ENCODE results near the gene MUS81.
A peak's percentile ranks its signal among the peaks of the same experiment; 100 is the strongest.
"Not testable (repeated sequence)": the region's sequence is repeated elsewhere in the genome, so short reads cannot be mapped to it uniquely, and the experiment has no call there.

Gene MUS81, protein sequence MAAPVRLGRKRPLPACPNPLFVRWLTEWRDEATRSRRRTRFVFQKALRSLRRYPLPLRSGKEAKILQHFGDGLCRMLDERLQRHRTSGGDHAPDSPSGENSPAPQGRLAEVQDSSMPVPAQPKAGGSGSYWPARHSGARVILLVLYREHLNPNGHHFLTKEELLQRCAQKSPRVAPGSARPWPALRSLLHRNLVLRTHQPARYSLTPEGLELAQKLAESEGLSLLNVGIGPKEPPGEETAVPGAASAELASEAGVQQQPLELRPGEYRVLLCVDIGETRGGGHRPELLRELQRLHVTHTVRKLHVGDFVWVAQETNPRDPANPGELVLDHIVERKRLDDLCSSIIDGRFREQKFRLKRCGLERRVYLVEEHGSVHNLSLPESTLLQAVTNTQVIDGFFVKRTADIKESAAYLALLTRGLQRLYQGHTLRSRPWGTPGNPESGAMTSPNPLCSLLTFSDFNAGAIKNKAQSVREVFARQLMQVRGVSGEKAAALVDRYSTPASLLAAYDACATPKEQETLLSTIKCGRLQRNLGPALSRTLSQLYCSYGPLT

DNA sequence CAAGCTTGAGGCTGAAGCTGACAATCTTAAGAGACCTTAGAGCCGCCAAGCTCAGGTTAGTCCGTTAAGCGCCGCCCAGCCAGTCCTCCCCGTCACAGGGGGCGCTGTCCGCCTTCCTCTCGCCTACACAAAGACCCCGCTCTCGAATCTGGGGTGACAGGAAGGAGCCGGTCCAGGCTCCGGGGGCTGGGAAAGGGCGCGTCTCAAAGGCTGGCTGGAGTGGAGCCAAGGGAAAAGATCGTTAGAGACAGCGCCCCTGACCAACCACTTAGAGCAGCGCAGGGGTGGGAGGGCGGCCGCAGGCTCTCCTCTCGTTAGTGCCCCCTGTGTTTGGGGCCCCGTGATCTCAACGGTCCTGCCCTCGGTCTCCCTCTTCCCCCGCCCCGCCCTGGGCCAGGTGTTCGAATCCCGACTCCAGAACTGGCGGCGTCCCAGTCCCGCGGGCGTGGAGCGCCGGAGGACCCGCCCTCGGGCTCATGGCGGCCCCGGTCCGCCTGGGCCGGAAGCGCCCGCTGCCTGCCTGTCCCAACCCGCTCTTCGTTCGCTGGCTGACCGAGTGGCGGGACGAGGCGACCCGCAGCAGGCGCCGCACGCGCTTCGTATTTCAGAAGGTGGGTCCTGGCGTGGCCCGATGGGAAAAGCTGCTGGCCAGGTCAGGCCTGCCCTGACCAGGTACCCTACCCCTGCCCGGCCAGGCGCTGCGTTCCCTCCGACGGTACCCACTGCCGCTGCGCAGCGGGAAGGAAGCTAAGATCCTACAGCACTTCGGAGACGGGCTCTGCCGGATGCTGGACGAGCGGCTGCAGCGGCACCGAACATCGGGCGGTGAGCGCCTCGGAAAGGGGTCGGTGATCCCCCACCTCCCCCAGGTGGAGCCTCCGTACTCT, at the start of gene MUS81:
TSS of gene MUS81 (plus strand) at position 156 of the 887 bp plus-strand sequence. CDS start at position 477, 321 bp downstream.
- DNase-seq (ENCODE audit: low read depth in 2 of 2), result peak; percentile 89 to 95

DNA sequence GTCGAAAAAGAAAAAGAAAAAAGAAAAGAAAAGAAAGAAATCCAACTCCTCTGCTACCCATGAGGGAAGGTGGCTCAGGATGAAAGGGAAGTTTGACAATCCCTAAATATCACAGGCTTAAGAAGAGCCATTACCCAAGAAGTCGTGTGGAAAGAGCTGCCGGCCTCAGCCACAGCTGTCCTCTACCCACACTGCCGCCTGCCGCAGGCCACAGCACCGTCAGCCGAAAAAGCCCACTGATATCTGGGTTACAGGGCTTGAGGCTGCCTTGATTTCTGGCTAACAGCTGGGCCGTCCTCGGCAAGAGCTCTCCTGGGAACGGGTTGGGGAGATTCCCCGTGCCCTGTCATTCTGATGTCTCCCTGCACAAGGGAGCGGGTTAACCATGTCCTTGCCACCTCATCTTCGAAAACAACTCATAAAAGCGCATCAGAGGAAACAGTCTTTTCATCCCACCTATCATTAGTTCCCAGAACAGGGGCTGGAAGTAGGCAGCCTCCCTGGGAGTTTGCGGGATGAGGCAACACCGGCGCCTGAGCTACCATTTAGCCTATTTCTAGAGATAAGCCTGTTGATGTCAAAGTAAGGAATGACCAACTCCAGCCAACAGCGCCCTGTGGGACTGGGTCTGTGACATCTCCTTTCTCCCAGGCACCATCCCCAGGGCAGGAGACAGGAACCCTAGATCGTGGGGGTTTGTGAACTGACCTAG, 48.3 kb upstream of the MUS81 start:
- no peak for DNase-seq (ENCODE audit: low read depth in 2 of 2)

DNA sequence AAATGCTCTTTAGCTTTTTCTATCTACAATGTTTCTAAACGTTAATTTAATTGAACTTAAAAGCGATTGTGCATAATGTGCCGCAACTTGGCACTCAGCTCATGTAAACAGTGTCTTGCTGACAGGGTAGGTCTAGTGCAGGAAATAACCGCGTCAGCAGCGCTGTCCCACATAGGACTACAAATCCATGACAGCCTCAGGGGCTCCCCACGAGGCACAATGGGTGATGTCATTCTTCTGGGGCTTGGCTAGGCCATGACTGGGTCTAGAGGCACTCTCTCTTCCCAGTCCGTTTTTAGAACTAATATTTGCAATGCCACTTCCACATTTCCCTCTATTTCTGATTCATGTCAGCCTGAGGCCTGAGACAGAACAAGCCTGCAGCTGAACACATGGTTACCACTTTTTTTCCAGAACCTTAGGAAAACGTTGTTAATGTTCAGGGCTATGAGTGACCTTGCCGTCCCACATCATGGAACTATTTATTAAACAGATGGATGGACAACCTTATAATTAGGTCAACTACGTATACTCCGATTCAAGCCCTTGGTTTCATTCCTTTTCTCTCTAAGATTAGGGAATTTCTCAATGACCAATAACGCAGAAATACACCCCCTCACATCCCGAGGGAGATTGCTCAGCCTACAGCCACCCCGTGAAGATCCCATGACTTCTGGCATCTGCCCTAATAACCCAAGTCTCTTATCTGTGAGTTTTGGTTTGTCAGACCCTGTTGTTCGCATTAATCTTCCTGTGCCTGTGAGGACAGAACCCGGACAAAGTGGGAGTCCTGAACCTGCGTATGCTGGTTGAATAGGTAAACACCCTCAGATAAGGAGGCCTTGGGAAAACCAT, 45.9 kb upstream of the MUS81 start:
- no peak for DNase-seq (ENCODE audit: low read depth in 2 of 2)

DNA sequence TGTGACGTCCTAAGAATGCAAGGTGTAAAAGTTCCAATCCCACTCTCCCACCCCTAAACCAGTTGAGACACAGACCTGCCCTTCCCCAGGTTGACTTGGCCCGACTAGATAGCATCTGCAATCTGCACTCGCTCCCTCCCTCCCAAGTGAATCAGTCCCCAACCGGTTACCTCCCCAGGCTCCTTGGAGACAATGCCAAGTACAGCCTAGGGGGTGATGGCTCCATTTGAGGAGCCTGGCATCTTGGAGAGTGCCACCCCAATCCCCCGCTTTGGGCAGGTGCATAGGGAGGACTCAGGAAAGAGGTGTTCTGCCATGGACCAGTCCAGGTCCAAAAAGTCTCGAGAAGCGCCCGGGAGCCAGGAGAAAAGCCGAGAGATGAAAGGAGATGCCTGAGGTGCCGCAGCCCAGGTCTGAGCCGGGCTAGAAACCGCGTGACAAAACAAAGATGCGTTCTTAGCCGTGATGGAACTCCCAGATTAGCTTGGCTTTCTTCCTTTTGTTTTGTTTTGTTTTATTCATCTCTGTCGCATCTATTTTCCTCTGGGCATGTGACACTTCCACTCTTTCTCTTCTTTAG, 45.2 kb upstream of the MUS81 start:
- DNase-seq (ENCODE audit: low read depth in 2 of 2), result no peak

DNA sequence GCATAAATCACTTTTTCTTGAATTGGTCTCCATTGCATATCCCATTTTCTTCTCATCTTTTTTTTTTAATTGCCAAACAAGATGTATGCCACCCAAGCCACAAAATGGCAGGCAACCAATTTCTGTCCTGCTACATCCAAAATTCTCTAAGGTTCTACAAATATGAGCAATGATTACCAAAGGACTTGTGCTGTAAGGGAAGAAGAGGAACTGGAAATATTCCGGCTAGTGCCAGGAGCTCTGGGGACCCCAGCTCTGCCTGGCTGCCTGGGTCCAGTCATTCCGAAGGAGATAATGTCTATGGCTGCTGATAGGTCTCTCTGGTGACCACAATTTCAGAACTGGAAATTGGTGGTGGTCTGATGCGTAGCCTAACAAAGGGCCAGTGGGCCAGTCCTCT, 43.5 kb upstream of the MUS81 start:
- no peak for DNase-seq (ENCODE audit: low read depth in 2 of 2)

DNA sequence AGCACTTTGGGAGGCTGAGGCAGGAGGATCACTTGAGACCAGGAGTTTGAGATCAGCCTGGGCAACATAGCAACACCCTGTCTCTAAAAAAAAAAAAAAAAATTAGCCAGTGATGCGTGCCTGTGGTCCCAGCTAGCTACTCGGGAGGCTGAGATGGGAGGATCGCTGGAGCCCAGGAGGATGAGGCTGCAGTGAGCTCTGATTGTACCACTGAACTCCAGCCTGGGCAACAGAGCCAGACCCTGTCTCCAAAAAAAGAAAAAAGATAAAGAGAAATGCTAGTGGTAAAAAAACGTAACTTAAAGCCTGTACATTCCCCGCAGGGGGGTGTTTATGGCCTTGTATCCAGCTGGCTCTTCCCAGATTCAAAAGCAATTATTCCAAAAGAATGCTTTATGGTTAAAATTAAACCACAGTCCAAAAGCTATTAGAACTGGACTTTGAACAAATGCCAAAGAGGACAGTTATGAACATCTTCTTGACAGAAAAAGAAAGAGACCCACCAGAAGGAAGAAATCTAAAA, 42.9 kb upstream of the MUS81 start:
- no peak for DNase-seq (ENCODE audit: low read depth in 2 of 2)

DNA sequence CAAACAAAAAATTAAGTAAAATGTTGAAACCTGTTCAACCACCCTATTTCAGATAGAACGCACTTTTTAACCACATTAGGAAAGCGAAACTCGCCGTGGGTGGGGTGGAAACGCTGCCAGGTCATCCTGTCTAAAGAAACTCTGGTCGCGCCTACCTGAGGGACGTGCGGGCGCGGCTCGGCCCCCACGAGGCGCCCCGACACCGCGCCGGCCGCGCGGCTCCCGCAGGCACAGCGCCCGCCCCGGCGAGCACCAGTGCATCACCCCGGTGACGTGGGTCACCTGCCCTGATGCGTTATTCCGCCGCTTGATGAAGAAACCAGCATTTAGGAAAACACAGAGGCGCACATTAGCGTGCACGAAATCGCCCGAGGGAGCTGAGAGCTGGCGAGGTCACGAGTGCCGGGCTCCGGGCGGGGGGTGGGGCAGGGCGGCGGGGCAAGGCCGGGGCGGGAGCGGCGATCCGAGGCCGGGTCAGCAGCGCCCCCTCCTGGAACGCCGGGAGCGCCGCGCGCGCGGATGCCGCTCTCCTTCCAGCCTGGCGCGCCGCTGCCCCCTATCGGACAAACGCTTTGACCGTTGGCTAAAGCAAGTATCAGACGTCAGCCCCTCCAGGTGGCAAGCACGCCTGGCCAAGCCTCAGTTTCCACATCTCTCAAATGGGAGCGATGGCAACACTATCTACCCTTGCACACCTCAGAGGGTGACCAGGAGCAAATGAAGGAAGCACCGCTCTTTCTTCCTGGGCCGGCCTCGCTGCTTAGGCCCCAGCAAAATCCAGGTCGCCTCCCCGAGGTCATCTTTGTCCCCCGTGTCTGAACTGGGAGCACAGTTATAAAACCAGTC, 42.2 kb upstream of the MUS81 start:
- DNase-seq (ENCODE audit: low read depth in 2 of 2), result peak; percentile 82 to 91

DNA sequence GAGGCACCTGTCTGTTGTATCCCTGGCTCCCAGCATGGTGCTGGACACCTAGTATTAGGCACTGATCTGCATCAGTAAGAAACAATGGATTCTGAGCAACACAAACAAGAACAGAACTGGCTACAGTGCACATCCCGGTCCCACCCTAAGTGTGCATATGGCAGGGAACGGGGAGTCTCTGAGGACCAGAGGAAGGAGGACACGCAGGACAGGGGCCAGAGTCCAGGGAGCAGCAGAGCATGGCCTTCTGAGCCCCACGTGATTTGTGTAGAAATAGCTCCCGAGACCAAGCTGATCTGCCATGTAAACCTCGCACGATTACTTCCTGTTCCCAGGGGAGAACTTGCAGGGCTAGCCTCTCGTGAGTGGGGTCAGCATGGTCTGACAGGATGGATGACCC, 39.1 kb upstream of the MUS81 start:
- DNase-seq (ENCODE audit: low read depth in 2 of 2), result no peak

DNA sequence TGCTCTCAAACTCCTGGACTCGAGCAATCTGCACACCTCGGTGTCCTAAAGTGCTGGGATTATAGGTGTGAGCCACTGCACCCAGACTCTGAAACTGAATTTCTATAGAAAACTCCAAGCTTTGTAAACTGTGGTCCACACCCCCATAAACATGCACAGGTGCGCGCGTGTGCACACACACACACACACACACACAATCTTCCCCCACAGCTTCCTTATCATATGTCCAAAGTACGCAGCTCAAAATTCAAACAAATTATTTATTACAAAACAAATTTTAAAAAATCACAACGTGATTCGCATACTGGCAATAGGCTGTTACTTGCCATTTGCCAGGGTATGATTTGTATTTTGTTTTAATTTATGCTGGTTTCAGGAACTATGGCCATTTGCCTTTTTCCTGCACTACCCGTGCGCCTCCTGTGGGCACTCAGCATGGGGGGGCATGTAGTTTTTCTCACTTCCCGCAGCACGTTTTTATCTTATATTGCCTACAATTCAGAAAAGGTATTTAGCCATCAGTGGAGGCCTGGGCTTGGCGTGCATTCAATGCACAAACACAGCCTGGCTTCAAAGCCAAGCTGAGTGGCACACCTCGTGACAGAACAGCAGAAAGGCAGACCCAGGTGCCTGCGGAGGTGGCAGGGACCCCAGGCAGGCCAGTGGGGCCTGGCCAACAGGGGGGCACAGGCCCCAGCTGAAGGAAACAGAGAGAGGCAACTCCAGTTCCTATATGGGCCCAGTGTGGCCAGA, 37.3 kb upstream of the MUS81 start:
- no peak for DNase-seq (ENCODE audit: low read depth in 2 of 2)

DNA sequence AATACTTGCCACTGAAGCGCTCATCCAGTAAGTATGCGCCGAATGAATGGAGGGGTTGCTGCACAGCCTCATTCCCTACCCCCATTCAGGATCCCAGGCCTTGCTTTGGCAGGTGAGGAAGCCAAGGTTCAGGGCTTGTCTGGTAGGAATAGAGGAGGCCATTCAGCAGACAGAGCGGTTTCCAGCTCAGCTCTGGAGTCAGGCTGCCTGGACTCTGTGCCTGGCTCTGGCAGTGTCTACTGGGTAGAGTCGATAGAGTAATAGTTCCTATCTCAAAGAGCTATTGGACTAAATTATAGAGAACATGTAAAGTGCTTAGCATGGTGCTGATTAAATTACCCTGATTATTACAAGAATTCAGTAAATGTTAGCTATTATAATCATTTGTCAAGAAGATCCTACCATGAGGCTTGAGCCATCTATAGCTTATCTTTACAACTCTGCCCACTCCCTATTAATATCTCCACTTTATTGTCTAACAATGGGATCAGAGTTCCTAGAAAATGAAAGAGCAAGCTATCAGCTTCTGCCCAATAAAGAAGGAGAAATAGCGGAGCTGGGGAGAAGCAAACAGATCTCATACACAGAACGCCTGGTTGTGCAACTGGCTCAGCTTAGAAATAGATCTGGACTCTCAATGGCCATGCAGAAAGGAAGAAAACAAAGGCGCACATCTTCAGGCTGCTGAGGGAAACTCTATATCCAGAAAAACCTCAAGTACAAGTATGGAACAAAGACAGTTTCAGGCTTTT, 33.1 kb upstream of the MUS81 start:
- DNase-seq (ENCODE audit: low read depth in 2 of 2), result no peak

DNA sequence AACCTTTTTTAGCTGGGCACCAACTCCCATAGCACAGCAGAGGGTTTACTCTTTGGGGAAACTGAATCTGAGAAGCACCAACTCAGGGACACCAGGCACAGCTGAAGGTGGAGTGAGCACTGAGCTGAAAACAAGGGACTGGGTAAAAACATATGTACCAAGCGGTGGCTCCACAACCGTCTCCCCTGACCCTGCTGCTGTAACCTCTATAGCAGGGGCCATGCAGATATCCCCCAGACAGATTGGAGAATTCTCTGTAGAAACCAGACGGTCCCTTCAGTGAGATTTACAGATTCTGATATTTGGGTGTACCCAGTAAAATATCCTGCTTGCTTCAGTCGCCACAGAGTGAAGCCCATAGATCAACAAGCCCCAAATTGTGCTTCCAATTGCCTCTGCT, 30.8 kb upstream of the MUS81 start:
- DNase-seq (ENCODE audit: low read depth in 2 of 2), result no peak

DNA sequence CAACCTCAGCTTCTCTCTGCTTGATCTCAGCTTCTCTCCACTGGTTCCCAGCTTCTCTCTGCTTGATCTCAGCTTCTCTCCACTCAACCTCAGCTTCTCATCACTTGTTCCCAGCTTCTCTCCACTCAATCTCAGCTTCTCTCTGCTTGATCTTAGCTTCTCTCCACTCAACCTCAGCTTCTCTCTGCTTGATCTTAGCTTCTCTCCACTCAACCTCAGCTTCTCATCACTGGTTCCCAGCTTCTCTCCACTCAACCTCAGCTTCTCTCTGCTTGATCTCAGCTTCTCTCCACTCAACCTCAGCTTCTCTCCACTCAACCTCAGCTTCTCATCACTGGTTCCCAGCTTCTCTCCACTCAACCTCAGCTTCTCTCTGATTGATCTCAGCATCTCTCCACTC, 28.0 kb upstream of the MUS81 start:
- not testable (repeated sequence) for DNase-seq (ENCODE audit: low read depth in 2 of 2)

DNA sequence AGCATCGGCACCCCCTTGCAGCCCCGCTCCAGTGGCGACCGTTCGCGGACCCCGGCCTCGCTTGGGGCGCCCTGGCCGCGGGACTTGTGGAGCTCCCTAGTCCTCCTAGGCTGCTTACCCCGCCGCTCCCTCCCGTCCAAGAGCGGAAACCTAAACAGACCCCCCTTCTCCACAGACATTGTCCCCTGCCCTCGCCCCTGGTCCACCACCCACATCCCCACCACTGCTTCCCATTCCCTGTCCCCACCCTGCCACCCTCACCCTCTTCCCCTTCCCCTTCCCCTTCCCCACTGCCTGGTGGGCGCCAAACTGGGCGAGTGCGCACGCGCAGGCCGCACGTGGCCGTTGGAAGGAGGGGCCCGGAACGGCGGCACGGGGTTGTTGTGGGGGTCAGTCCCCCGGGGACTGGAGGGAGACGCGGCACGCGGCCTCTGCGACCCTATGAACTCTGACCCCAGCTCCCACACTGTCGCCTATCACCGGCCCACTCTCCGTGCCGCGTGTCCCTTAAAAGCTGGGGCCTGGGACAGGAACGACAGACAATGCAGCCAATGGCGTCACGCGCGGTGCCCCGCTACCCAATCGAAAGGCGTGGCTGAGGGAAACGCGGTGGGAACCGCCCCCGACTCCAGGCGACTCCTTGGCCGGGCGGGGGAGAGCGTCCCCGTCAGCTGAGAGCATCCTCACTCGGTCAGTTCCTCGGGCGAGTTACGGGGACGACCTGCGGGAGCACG, 26.8 kb upstream of the MUS81 start, which contains the start of gene SNX32:
TSS of gene SNX32 (plus strand) at position 667 of the 734 bp plus-strand sequence. CDS start 103 bp downstream, outside the sequence.
- peak; percentile 87 to 92 for DNase-seq (ENCODE audit: low read depth in 2 of 2)

DNA sequence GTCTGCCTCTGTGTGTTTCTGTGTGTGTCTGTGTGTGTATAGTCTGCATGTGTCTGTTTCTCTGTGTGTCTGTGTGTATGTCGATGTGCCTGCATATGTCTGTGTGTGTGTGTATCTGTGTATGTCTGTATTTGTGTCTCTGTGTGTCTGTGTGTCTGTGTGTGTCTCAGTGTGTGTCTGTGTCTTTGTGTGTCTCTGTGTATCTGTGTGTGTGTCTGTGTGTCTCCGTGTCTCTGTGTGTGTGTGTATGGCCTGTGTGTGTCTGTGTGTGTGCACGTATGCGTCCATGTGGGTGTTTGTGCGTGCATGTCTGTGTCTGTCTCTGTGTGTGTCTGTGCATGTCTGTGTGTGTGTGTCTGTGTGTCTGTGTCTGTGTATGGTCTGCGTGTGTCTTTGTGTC, 26.0 kb upstream of the MUS81 start:
- no peak for DNase-seq (ENCODE audit: low read depth in 2 of 2)

DNA sequence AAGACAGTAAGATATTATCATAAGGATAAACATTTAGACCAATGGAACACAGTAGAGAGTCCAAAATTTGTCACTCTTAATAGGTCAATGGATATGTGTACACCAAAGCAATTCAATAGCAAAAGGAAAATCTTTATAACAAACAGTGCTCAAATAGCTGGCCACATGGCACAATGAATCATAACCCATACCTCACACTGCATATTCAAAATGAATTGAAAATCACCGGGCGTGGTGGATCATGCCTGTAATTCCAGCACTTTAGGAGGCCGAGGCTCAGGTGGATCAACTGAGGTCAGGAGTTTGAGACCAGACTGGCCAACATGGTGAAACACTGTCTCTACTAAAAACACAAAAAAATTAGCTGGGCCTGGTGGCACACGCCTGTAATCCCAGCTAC, 18.1 kb upstream of the MUS81 start:
- DNase-seq (ENCODE audit: low read depth in 2 of 2), result no peak

DNA sequence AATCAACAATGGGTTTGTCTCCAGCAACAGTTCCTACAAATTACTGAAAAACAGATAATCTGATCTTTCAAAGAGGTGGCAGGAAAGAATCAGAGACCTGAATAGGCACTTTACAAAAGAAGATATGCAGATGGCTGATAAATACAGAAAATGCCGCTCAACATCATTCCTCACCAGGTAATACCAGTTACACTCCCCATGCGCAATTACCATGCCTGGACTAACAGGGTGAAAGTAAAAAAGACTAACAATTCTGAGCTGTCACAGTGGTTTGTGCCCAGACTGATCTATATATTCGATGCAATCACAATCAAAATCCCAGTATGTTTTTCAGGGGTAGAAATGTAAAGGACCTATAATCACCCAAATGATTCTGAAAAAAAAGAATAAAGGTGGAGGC, 16.4 kb upstream of the MUS81 start:
- DNase-seq (ENCODE audit: low read depth in 2 of 2), result no peak

DNA sequence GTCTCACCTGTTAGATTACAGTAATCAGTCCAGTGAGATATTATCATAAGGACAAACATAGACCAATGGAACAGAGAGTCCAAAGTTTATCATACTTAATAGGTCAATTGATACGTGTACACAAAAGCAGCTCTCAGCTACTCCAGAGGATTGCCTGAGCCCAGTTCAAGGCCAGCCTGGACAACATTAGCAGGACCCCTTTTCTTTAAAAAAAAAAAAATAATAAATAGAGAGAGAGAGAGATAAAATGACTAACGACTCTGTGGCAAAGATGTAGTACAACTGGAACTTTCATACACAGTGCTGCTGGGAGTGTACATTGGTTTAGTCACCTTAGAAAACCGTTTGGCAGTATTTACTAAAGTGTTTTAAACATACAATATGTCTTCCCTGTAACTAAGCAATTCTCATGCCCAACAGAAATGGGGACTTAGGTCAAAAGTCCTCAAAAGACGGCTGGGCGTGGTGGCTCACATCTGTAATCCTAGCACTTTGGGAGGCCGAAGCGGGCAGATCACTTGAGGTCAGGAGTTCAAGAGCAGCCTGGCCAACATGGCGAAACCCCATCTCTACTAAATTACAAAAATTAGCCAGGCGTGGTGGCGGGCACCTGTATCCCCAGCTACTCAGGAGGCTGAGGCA, 15.9 kb upstream of the MUS81 start:
- DNase-seq (ENCODE audit: low read depth in 2 of 2), result no peak
